ENCODE data around the gene MYLK. TPM values are rescaled to one million over a fixed set of nuclear protein-coding genes. Genes with fewer than 3 reads are reported as not detected.

Gene MYLK
- total and polyA plus RNA-seq, 9 of the 15 experiments (the other 6 are each of a cell fraction or from before 2014, with no cell fraction given) = 0.11 to 0.53 (median 0.18) TPM; not detected in 2

GRCh38 chr3:123685780-123686179 is 198.4 kb downstream of the MYLK start:
- BruUV-seq (replicated peaks) = no TSS peak
- intact Hi-C loops (cut with micrococcal nuclease) = no loop called here
- no peak for DNase-seq (ENCODE audit: extremely low read depth in 1 of 4, low spot score in 3 of 4)
- H3K36me3 ChIP-seq (ENCODE audit: control insufficient read depth, insufficient read depth, low read length) = no peaks in the 10 kb centered on the region
- H3K4me2 ChIP-seq (ENCODE audit: insufficient read depth, low read length) = no peak overlapping the region
- TF ChIP-seq CGGBP1 (CRISPR knock-in tag; IDR thresholded peaks at IDR 0.05) (no peak), HNRNPL (IDR thresholded peaks at IDR 0.05; ENCODE audit: low read depth, low read length) (no peak), NR2C2 (CRISPR knock-in tag; IDR thresholded peaks at IDR 0.05) (no peak), NR2C2 (tag; IDR thresholded peaks at IDR 0.05) (no peak), CBFA2T2 (conservative IDR thresholded peaks at IDR 0.05) (no peak), TRIM28 (IDR thresholded peaks at IDR 0.05) (no peak), SP2 (IDR thresholded peaks at IDR 0.05; ENCODE audit: extremely low read depth, low read depth, low read length, poor library complexity, severe bottlenecking) (no peak), SMC3 (conservative IDR thresholded peaks at IDR 0.05; ENCODE audit: insufficient read depth, low read depth, low read length) (no peak), HMG20A (CRISPR knock-in tag; conservative IDR thresholded peaks at IDR 0.05) (no peak)
- no peaks in the 10 kb centered on the region for H3K9me3 ChIP-seq (replicated peaks; ENCODE audit: control insufficient read depth, insufficient read depth, low read depth, low read length)
- no peak overlapping the region for H2AFZ ChIP-seq (ENCODE audit: low read depth, low read length)
- no peak overlapping the region for H3K4me3 ChIP-seq
- no peak for ATAC-seq
- POLR2A ChIA-PET = no interaction called here
- peaks cover 0 to 12% of the 10 kb centered on the region in 2 experiments; a peak in 3 of 5 replicates for H3K27me3 ChIP-seq (ENCODE audit: control insufficient read depth in 2 of 2, insufficient read depth in 2 of 2, low read length in 2 of 2)
- H4K20me1 ChIP-seq (replicated peaks; ENCODE audit: control insufficient read depth, insufficient read depth, low read length) = no peaks in the 10 kb centered on the region
- no peaks in the 10 kb centered on the region for H3K9me1 ChIP-seq (ENCODE audit: control insufficient read depth, insufficient read depth, low read length)
- WGBS (ENCODE audit: insufficient coverage, low coverage, missing lambda C conversion rate) = 1% methylated on average over 9 of the region's 9 CpGs
- in situ Hi-C loops (cut with MboI) = no loop called here
- H3K27ac ChIP-seq (ENCODE audit: extremely low read depth, low read depth, low read length) = no peak overlapping the region
- no peaks in the 10 kb centered on the region for H3K4me1 ChIP-seq (replicated peaks in 1 of 2; ENCODE audit: control insufficient read depth in 2 of 2, insufficient read depth in 2 of 2, low read length in 2 of 2)
- H3K9ac ChIP-seq (ENCODE audit: insufficient read depth in 1 of 2, low read depth in 2 of 2, low read length in 2 of 2) = no peak overlapping the region
- no peak for FAIRE-seq
- H3K79me2 ChIP-seq (ENCODE audit: control insufficient read depth, insufficient read depth, low read length) = no peaks in the 10 kb centered on the region
- CTCF ChIA-PET (ENCODE audit: low intra/inter-chr PET ratio) = no interaction called here

All from K562 (cell line).